SU-DHL-6 (cell line): ENCODE results near the gene TRIM39.

ENCODE experiments used
- CTCF ChIP-seq: fragments of 200-600 bp; sonication (generic); IDR thresholded peaks from one replicate; pipeline ENCODE4 v1.5.1; 2017; ENCODE audit warnings: antibody characterized with exemption, mild to moderate bottlenecking, low read length, moderate library complexity; ENCODE audit not compliant: insufficient read depth, poor library complexity, severe bottlenecking
- EZH2phosphoT487 ChIP-seq: fragments of 200-600 bp; sonication (generic), shearing (Covaris generic); conservative IDR thresholded peaks from 2 replicates; pipeline ENCODE4 v1.6.1; 2018; ENCODE audit warnings: mild to moderate bottlenecking, antibody characterized with exemption, low read length, moderate library complexity, mixed read lengths

GRCh38 chr6:30361661-30362060 lies 34.9 kb downstream of the TRIM39 start:
- TF ChIP-seq CTCF (no peak), EZH2phosphoT487 (no peak)
